ENCODE data around the gene RNF157. TPM values are rescaled to one million over a fixed set of nuclear protein-coding genes. Genes with fewer than 3 reads are reported as not detected.

Gene RNF157
- total and polyA plus RNA-seq, 2 of the 13 experiments (the other 11 are each of a cell fraction or from before 2014, with no cell fraction given): 0.44 to 1.5 TPM

DNA sequence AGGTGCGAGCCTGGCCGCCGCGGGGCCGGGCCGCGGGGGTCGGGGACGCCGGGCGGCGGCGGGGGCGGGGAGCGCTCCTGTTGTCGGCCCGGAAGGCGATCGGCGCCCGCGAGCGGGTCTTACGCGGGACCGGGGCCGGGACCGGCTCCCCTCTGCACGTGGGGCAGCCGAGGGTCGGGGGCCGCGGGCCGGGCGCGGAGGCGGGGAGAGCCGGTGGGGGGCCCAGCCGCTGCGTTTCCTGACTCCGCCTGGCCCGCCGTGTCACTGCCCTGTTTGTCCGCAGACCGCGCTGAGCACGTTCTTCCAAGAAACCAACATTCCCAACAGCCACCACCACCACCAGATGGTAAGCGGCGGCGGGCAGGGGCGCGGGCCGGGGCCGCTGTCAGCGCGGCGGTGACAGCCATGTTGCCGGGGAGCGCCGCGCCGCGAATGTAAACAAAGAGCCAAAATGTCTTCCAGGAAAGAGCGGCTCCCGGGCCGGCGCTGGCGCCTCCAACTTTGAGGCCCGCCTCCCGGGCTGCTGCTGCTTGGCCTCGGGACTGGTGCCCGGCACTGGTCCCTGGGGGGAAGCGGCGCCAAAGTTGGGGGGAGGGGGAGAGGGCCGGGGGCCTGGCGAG is 25.4 kb upstream of the RNF157 start (continued):
- TF ChIP-seq AHDC1 (CRISPR knock-in tag; IDR thresholded peaks at IDR 0.05; ENCODE audit: borderline replicate concordance) (no peak), GABPA (IDR thresholded peaks at IDR 0.05; ENCODE audit: low read depth, low read length) (no peak), GABPA (CRISPR knock-in tag; IDR thresholded peaks at IDR 0.05; ENCODE audit: low read depth) (no peak), ATRX (CRISPR knock-in tag; IDR thresholded peaks at IDR 0.05; ENCODE audit: borderline replicate concordance) (no peak), MZF1 (CRISPR knock-in tag; IDR thresholded peaks at IDR 0.05; ENCODE audit: borderline replicate concordance) (no peak), THAP9 (CRISPR knock-in tag; IDR thresholded peaks at IDR 0.05; ENCODE audit: borderline replicate concordance) (no peak), EHMT2 (IDR thresholded peaks at IDR 0.05; ENCODE audit: borderline replicate concordance, low read depth, low read length) (no peak), ZNF253 (CRISPR knock-in tag; IDR thresholded peaks at IDR 0.05; ENCODE audit: borderline replicate concordance) (no peak), SMAD9 (CRISPR knock-in tag; IDR thresholded peaks at IDR 0.05) (no peak), ZNF781 (CRISPR knock-in tag; IDR thresholded peaks at IDR 0.05; ENCODE audit: borderline replicate concordance, not compliant biosample characterization) (no peak), ZNF639 (CRISPR knock-in tag; conservative IDR thresholded peaks at IDR 0.05) (no peak), ZSCAN12 (CRISPR knock-in tag; IDR thresholded peaks at IDR 0.05) (no peak), ZBTB42 (CRISPR knock-in tag; IDR thresholded peaks at IDR 0.05) (no peak), SMAD3 (CRISPR knock-in tag; IDR thresholded peaks at IDR 0.05) (no peak), KAT2B (IDR thresholded peaks at IDR 0.05; ENCODE audit: borderline replicate concordance, low read depth, low read length) (no peak)
- TF ChIP-seq, protein P1, sequence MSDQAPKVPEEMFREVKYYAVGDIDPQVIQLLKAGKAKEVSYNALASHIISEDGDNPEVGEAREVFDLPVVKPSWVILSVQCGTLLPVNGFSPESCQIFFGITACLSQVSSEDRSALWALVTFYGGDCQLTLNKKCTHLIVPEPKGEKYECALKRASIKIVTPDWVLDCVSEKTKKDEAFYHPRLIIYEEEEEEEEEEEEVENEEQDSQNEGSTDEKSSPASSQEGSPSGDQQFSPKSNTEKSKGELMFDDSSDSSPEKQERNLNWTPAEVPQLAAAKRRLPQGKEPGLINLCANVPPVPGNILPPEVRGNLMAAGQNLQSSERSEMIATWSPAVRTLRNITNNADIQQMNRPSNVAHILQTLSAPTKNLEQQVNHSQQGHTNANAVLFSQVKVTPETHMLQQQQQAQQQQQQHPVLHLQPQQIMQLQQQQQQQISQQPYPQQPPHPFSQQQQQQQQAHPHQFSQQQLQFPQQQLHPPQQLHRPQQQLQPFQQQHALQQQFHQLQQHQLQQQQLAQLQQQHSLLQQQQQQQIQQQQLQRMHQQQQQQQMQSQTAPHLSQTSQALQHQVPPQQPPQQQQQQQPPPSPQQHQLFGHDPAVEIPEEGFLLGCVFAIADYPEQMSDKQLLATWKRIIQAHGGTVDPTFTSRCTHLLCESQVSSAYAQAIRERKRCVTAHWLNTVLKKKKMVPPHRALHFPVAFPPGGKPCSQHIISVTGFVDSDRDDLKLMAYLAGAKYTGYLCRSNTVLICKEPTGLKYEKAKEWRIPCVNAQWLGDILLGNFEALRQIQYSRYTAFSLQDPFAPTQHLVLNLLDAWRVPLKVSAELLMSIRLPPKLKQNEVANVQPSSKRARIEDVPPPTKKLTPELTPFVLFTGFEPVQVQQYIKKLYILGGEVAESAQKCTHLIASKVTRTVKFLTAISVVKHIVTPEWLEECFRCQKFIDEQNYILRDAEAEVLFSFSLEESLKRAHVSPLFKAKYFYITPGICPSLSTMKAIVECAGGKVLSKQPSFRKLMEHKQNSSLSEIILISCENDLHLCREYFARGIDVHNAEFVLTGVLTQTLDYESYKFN (CRISPR knock-in tag; conservative IDR thresholded peaks at IDR 0.05): 0 out of 2 replicates have a peak, but pooled peaks have one; percentile 11
